ENCODE results near the gene FAM83D.

- TF ChIP-seq CTCF (IDR thresholded peaks at IDR 0.05) (no peak), POLR2A (IDR thresholded peaks at IDR 0.05) (no peak), POLR2AphosphoS5 (IDR thresholded peaks at IDR 0.05) (no peak)
Measured at GRCh38 chr20:38903335-38903734, 22.9 kb upstream of the FAM83D start.

All from prostate gland (tissue), 2 donors.